Chondrocyte (in vitro differentiated cells): Measurements from ENCODE around the gene DCXR. TPM values are rescaled to one million over a fixed set of nuclear protein-coding genes. Genes with fewer than 3 reads are reported as not detected.

ENCODE experiments used
- DNase-seq: peaks from one replicate; pipeline ENCODE4 v3.0.0; 2021; ENCODE audit warnings: mixed read lengths, low spot score
- H3K27ac Mint-ChIP-seq: one replicate; pipeline ENCODE4 v1.8.0; 2021; ENCODE audit warnings: mild to moderate bottlenecking, moderate library complexity, mixed read lengths; ENCODE audit not compliant: unreplicated experiment
- H3K27me3 Mint-ChIP-seq: 2 replicates; pipeline ENCODE4 v1.8.0; 2021; ENCODE audit warnings: low read depth, mixed read lengths
- H3K36me3 Mint-ChIP-seq: 2 replicates; pipeline ENCODE4 v1.8.0; 2021; ENCODE audit warnings: low read depth, mixed read lengths
- H3K4me1 Mint-ChIP-seq: 2 replicates; pipeline ENCODE4 v1.8.0; 2021; ENCODE audit warnings: low read depth, mild to moderate bottlenecking, mixed read lengths
- H3K4me3 Mint-ChIP-seq: one replicate; pipeline ENCODE4 v1.8.0; 2021; ENCODE audit warnings: mild to moderate bottlenecking, moderate library complexity, mixed read lengths; ENCODE audit not compliant: unreplicated experiment
- H3K9me3 Mint-ChIP-seq: 2 replicates; pipeline ENCODE4 v1.8.0; 2021; ENCODE audit warnings: low read depth, mixed read lengths
- CTCF ChIP-seq: fragments of 200-600 bp; sonication (generic); IDR thresholded peaks from 2 replicates; pipeline ENCODE4 v1.5.0; 2021; ENCODE audit warnings: antibody characterized with exemption, mild to moderate bottlenecking, moderate library complexity
- total RNA-seq: library from RNA; stranded (reverse); gene quantifications from 3 replicates; pipeline ENCODE4 v1.2.1, GENCODE V29; 2021

Gene DCXR
- total RNA-seq, 1 donor from 2014 or later = 59.8 TPM

GRCh38 chr17:82062984-82063368 is 25.5 kb upstream of the DCXR start:
- no peaks in the 10 kb centered on the region for H3K9me3 Mint-ChIP-seq
- H3K27ac Mint-ChIP-seq = no peak overlapping the region
- H3K36me3 Mint-ChIP-seq = peaks cover 3% of the 10 kb centered on the region

GRCh38 chr17:82062076-82062983 is 24.8 kb upstream of the DCXR start:
- DNase-seq = no peak
- no peak overlapping the region for H3K27ac Mint-ChIP-seq
- TF ChIP-seq CTCF = no peak
- H3K4me1 Mint-ChIP-seq = peaks cover 15% of the 10 kb centered on the region
- H3K27me3 Mint-ChIP-seq = no peaks in the 10 kb centered on the region
- H3K9me3 Mint-ChIP-seq = no peaks in the 10 kb centered on the region
- peaks cover 3% of the 10 kb centered on the region for H3K36me3 Mint-ChIP-seq
- no peak overlapping the region for H3K4me3 Mint-ChIP-seq

More at GRCh38 chr17:82062984-82063368, 25.5 kb upstream of the DCXR start:
- Mint-ChIP-seq H3K4me1 (peaks cover 15% of the 10 kb centered on the region), H3K27me3 (no peaks in the 10 kb centered on the region), H3K4me3 (no peak overlapping the region)
- TF ChIP-seq CTCF = no peak
- DNase-seq = no peak

- no peak for DNase-seq
- TF ChIP-seq CTCF = no peak
- Mint-ChIP-seq H3K9me3 (no peaks in the 10 kb centered on the region), H3K4me3 (no peak overlapping the region), H3K27ac (no peak overlapping the region), H3K36me3 (peaks cover 3% of the 10 kb centered on the region), H3K27me3 (no peaks in the 10 kb centered on the region), H3K4me1 (peaks cover 12% of the 10 kb centered on the region)
These were observed 23.8 kb upstream of the DCXR start for GRCh38 chr17:82061047-82061925.

GRCh38 chr17:82060614-82061013 is 23.1 kb upstream of the DCXR start:
- Mint-ChIP-seq H3K27ac (no peak overlapping the region), H3K36me3 (peaks cover 3% of the 10 kb centered on the region), H3K9me3 (no peaks in the 10 kb centered on the region), H3K4me3 (no peak overlapping the region), H3K4me1 (peaks cover 9% of the 10 kb centered on the region), H3K27me3 (no peaks in the 10 kb centered on the region)
- no peak for DNase-seq
- no peak for TF ChIP-seq CTCF

- H3K36me3 Mint-ChIP-seq = peaks cover 3% of the 10 kb centered on the region
- H3K9me3 Mint-ChIP-seq = no peaks in the 10 kb centered on the region
- H3K27me3 Mint-ChIP-seq = no peaks in the 10 kb centered on the region
- peaks cover 9% of the 10 kb centered on the region for H3K4me1 Mint-ChIP-seq
- peak; percentile 82 for DNase-seq
- TF ChIP-seq CTCF = no peak
- H3K4me3 Mint-ChIP-seq = no peak overlapping the region
- no peak overlapping the region for H3K27ac Mint-ChIP-seq
These were observed 22.5 kb upstream of the DCXR start for GRCh38 chr17:82060001-82060380.
